ENCODE data around the gene USP24.
A peak's percentile ranks its signal among the peaks of the same experiment; 100 is the strongest.

USP24 gene

DNA sequence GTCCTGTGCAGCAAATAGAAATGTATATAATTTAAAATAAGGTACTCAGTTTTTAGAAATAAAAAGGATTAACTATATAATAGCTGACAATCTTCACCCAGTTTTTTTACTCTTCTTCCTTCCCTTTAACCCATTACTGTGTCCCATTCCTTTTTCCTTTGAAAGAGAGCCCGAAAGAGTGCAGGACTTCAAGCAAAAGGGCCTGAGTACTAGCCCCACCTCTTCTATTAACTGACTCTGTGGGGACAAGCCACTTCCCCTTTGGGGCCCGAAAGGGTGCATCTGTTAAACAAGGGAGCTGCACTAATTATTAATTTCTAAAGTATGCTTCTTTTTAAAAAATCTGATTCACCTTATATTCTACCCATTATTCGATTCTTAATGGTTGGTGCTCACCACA is 3.3 kb downstream of the USP24 start:
- peak; percentile 46 for DNase-seq (ENCODE audit: low spot score)
- in situ Hi-C loops (cut with MboI; ENCODE audit: low sequenced_read_pairs, unreplicated experiment): no loop called here
- TF ChIP-seq, protein P1, sequence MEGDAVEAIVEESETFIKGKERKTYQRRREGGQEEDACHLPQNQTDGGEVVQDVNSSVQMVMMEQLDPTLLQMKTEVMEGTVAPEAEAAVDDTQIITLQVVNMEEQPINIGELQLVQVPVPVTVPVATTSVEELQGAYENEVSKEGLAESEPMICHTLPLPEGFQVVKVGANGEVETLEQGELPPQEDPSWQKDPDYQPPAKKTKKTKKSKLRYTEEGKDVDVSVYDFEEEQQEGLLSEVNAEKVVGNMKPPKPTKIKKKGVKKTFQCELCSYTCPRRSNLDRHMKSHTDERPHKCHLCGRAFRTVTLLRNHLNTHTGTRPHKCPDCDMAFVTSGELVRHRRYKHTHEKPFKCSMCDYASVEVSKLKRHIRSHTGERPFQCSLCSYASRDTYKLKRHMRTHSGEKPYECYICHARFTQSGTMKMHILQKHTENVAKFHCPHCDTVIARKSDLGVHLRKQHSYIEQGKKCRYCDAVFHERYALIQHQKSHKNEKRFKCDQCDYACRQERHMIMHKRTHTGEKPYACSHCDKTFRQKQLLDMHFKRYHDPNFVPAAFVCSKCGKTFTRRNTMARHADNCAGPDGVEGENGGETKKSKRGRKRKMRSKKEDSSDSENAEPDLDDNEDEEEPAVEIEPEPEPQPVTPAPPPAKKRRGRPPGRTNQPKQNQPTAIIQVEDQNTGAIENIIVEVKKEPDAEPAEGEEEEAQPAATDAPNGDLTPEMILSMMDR (IDR thresholded peaks at IDR 0.05; ENCODE audit: borderline replicate concordance, control extremely low read depth, extremely low read depth, insufficient read depth, missing control alignments): no peak

DNA sequence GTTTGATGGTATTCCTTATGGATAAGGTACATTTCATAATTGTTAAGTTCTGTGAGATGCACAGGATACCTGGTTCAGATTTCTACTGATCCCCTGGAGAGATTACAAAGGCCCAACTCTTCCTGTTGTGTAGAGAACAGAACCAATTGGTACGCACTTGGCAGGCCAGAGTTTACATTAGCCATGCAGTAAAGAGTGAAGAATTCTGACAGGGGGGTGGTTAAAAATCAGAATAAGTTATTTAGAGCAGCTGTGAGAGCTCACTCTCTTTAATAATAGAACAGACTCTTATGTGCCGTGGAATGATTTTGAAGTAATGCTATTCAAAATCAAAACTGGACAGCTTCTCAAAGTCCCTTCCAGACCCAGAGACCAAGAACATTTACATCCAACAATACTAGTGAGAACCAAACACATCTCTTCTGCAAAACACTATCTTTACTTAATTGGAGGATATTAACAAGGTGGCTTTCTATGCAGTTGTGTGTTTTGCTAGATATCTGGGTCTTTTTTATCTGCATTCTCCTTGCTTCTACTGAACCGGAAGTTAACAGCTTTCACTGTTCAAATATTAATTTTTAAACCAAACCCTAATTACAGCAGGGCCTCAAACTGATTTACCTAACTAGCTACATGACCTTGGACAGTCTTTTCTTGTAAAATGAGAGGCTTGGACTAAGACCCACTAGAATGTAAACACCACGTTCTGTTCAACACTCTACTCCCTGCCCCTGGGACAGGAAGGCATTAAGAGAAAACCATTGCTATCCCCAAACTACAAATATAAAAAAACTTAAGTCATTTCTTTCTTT is 4.0 kb downstream of the USP24 start:
- TF ChIP-seq, protein P1 (IDR thresholded peaks at IDR 0.05; ENCODE audit: borderline replicate concordance, control extremely low read depth, extremely low read depth, insufficient read depth, missing control alignments): no peak
- DNase-seq (ENCODE audit: low spot score): no peak
- in situ Hi-C loops (cut with MboI; ENCODE audit: low sequenced_read_pairs, unreplicated experiment): no loop called here

DNA sequence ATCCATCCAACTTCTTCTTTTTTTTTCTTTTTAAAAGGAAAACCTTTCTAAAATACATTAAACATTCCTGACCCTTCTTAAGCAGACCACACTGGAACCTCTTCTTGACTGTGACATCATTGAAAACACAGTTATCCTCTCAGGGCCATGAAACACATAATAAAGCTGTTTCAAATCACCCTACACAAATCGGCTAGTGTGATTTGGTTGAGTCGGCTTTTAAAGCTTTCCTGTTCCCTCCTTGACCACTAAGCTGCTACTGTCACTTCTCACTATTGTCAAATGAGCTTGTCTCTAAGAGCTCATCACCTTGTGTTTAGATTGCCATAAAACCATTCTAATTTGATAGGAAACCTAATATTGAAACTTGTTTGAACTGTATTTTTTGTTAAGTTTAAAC is 5.9 kb downstream of the USP24 start:
- in situ Hi-C loops (cut with MboI; ENCODE audit: low sequenced_read_pairs, unreplicated experiment): no loop called here
- TF ChIP-seq, protein P1 (IDR thresholded peaks at IDR 0.05; ENCODE audit: borderline replicate concordance, control extremely low read depth, extremely low read depth, insufficient read depth, missing control alignments): no peak
- DNase-seq (ENCODE audit: low spot score): peak; percentile 40

DNA sequence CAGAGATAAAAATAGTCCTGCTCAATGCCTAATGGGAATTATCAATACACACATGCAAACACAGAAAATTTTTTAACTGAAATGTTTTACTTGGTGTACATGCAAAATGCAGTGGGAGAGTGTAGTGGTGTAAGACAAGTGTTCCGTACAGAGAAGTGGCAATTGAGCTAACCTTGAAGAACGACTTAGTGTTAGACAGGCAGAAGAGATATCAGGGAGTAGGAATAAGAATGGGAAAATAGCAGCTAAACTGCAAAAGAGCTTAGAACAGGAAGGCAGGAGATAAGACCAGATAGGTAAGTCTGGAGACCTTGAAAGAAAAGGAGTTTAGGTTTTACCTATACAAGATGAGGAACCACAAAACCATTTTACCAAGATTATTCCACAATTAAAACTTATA is 9.0 kb downstream of the USP24 start:
- in situ Hi-C loops (cut with MboI; ENCODE audit: low sequenced_read_pairs, unreplicated experiment): no loop called here
- DNase-seq (ENCODE audit: low spot score): no peak
- TF ChIP-seq, protein P1 (IDR thresholded peaks at IDR 0.05; ENCODE audit: borderline replicate concordance, control extremely low read depth, extremely low read depth, insufficient read depth, missing control alignments): no peak

DNA sequence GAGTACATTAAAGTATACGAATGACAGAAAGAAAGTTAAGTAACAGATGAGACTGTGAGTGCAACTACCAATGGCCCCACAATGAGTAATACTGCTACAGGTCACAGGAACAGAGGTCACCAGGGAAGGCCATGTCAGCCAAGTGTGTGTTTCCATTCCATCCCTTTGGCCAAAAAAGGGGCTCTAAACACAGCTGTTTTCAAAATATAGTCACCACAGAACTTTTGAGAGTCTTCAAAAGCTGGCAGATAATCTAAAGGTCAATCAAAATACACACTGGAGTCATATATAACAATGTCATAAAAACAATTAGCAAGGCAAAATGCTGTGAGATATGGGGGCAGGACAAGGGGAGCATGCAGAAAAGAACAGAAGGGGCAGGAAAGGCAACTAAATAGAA is 10.2 kb downstream of the USP24 start:
- in situ Hi-C loops (cut with MboI; ENCODE audit: low sequenced_read_pairs, unreplicated experiment): no loop called here
- DNase-seq (ENCODE audit: low spot score): peak; percentile 54
- TF ChIP-seq, protein P1 (IDR thresholded peaks at IDR 0.05; ENCODE audit: borderline replicate concordance, control extremely low read depth, extremely low read depth, insufficient read depth, missing control alignments): no peak

DNA sequence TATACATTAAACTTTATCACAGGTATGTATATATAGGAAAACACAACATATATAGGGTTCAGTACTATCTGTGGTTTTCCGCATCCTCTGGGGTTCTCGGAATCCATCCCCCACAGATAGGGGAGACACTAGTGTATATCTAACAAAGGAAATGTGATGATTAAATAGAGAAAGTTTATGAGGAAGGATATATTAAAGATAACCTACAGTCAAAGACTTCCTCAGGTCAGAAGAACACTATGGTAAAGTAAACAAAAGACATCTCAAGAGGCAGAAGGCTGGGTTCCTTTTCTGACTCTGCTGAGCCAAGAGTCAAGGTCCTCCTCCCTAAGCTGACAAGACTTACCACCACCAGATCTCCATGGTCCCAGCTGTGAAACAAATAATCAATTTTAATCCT is 12.1 kb downstream of the USP24 start:
- TF ChIP-seq, protein P1 (IDR thresholded peaks at IDR 0.05; ENCODE audit: borderline replicate concordance, control extremely low read depth, extremely low read depth, insufficient read depth, missing control alignments): no peak
- DNase-seq (ENCODE audit: low spot score): no peak
- in situ Hi-C loops (cut with MboI; ENCODE audit: low sequenced_read_pairs, unreplicated experiment): no loop called here
